Right kidney (tissue), 1 donor: Measurements from ENCODE around the gene SHISA9.

Source experiments
- DNase-seq: peaks from one replicate; pipeline ENCODE4 v3.0.0-alpha.2; 2016

SHISA9 gene

GRCh38 chr16:13120557-13120956 is 219.2 kb downstream of the SHISA9 start:
- DNase-seq, result no peak

- no peak for DNase-seq
Measured at GRCh38 chr16:13123991-13124390, 222.6 kb downstream of the SHISA9 start.

GRCh38 chr16:13127144-13127543 is 225.7 kb downstream of the SHISA9 start:
- DNase-seq, result no peak

GRCh38 chr16:13130586-13130985 is 229.2 kb downstream of the SHISA9 start:
- DNase-seq, result no peak

GRCh38 chr16:13134836-13135235 is 233.4 kb downstream of the SHISA9 start:
- no peak for DNase-seq

GRCh38 chr16:13136901-13137300 is 235.5 kb downstream of the SHISA9 start:
- no peak for DNase-seq

- DNase-seq, result no peak
Measured at GRCh38 chr16:13138528-13138927, 237.1 kb downstream of the SHISA9 start.

GRCh38 chr16:13139661-13140241 is 238.4 kb downstream of the SHISA9 start:
- DNase-seq, result no peak

GRCh38 chr16:13143551-13143950 is 242.2 kb downstream of the SHISA9 start:
- no peak for DNase-seq

GRCh38 chr16:13146829-13147228 is 245.4 kb downstream of the SHISA9 start:
- no peak for DNase-seq

GRCh38 chr16:13148294-13148693 is 246.9 kb downstream of the SHISA9 start:
- no peak for DNase-seq

- DNase-seq, result no peak
Measured at GRCh38 chr16:13148836-13149235, 247.4 kb downstream of the SHISA9 start.

- no peak for DNase-seq
Measured at GRCh38 chr16:13150181-13150885, 248.9 kb downstream of the SHISA9 start.

GRCh38 chr16:13153696-13154095 is 252.3 kb downstream of the SHISA9 start:
- DNase-seq, result no peak

GRCh38 chr16:13154799-13155198 is 253.4 kb downstream of the SHISA9 start:
- DNase-seq, result no peak

- no peak for DNase-seq
Measured at GRCh38 chr16:13155377-13155776, 254.0 kb downstream of the SHISA9 start.

- no peak for DNase-seq
Measured at GRCh38 chr16:13155780-13156179, 254.4 kb downstream of the SHISA9 start.

GRCh38 chr16:13157082-13157481 is 255.7 kb downstream of the SHISA9 start:
- DNase-seq, result no peak

GRCh38 chr16:13158427-13158826 is 257.0 kb downstream of the SHISA9 start:
- DNase-seq, result no peak

GRCh38 chr16:13165024-13165423 is 263.6 kb downstream of the SHISA9 start:
- DNase-seq, result no peak

GRCh38 chr16:13168091-13168572 is 266.7 kb downstream of the SHISA9 start:
- peak; percentile 16 for DNase-seq

- DNase-seq, result no peak
Measured at GRCh38 chr16:13171313-13171712, 269.9 kb downstream of the SHISA9 start.

- DNase-seq, result no peak
Measured at GRCh38 chr16:13176711-13177110, 275.3 kb downstream of the SHISA9 start.

- DNase-seq, result no peak
Measured at GRCh38 chr16:13178318-13178717, 276.9 kb downstream of the SHISA9 start.
